CD14-positive monocyte (primary cell): ENCODE results near the gene PIP4K2A. TPM values are rescaled to one million over a fixed set of nuclear protein-coding genes. Genes with fewer than 3 reads are reported as not detected.

Experiments used
- DNase-seq, 3 donors: peaks; one replicate each; pipeline ENCODE4 v3.0.0-alpha.2; 2011 to 2022
- H2AFZ ChIP-seq: 2 replicates; pipeline ENCODE4 v1.6.0; 2012; ENCODE audit warnings: mild to moderate bottlenecking, low read depth, low read length, inconsistent platforms; ENCODE audit not compliant: insufficient read depth, poor library complexity, severe bottlenecking
- H3K27ac ChIP-seq, 2 donors: 1 replicate in 1 of 2; 2 replicates in 1 of 2; pipeline ENCODE4 v1.5.1; 2012 to 2013; ENCODE audit warnings: low read length in 2 of 2, control low read depth in 1 of 2, inconsistent platforms in 1 of 2, low read depth in 1 of 2, mild to moderate bottlenecking in 1 of 2
- H3K27me3 ChIP-seq, 2 donors: one replicate each; pipeline versions ENCODE4 v1.6.0 to v1.6.1; 2011 to 2013; ENCODE audit warnings: low read length in 2 of 2; ENCODE audit not compliant: control insufficient read depth in 2 of 2, insufficient read depth in 2 of 2
- H3K36me3 ChIP-seq, 2 donors: replicated peaks in 1 of 2; 1 replicate in 1 of 2; 2 replicates in 1 of 2; pipeline versions ENCODE4 v1.5.1 to v1.6.1; 2012 to 2013; ENCODE audit warnings: low read length in 2 of 2, control low read depth in 1 of 2, inconsistent platforms in 1 of 2, mild to moderate bottlenecking in 1 of 2; ENCODE audit not compliant: insufficient read depth in 2 of 2, control insufficient read depth in 1 of 2
- H3K4me1 ChIP-seq, 2 donors: 1 replicate in 1 of 2; 2 replicates in 1 of 2; pipeline versions ENCODE4 v1.5.1 to v1.6.1; 2012 to 2013; ENCODE audit warnings: low read length in 2 of 2, control low read depth in 1 of 2, inconsistent platforms in 1 of 2, mild to moderate bottlenecking in 1 of 2, moderate library complexity in 1 of 2; ENCODE audit not compliant: insufficient read depth in 2 of 2, control insufficient read depth in 1 of 2
- H3K4me2 ChIP-seq: replicated peaks from 2 replicates; pipeline ENCODE3; 2012; ENCODE audit warnings: low read length, moderate library complexity, mild to moderate bottlenecking; ENCODE audit not compliant: poor library complexity, severe bottlenecking; ENCODE audit errors: extremely low read depth
- H3K4me3 ChIP-seq, 3 experiments: fragments of 200-600 bp in 1 of 3; sonication (generic) in 1 of 3; replicated peaks in 1 of 3; 1 replicate in 2 of 3; 2 replicates in 1 of 3; pipeline ENCODE4 v1.5.1; 2011 to 2013; ENCODE audit warnings: low read length in 3 of 3, mild to moderate bottlenecking in 3 of 3, control low read depth in 2 of 3, low read depth in 2 of 3, inconsistent platforms in 1 of 3, moderate library complexity in 1 of 3
- H3K79me2 ChIP-seq: 2 replicates; pipeline ENCODE4 v1.6.0; 2012; ENCODE audit warnings: mild to moderate bottlenecking, control low read depth, inconsistent platforms, low read length, moderate library complexity; ENCODE audit not compliant: insufficient read depth
- H3K9ac ChIP-seq: 2 replicates; pipeline ENCODE4 v1.6.0; 2017; ENCODE audit warnings: low read length, mild to moderate bottlenecking; ENCODE audit not compliant: insufficient read depth, poor library complexity, severe bottlenecking
- H3K9me3 ChIP-seq, 2 donors: replicated peaks in 1 of 2; 1 replicate in 1 of 2; 2 replicates in 1 of 2; pipeline versions ENCODE4 v1.5.1 to v1.6.1; 2012 to 2013; ENCODE audit warnings: low read length in 2 of 2, control low read depth in 1 of 2; ENCODE audit not compliant: control insufficient read depth in 1 of 2, insufficient read depth in 1 of 2
- H4K20me1 ChIP-seq: 2 replicates; pipeline ENCODE4 v1.6.0; 2012; ENCODE audit warnings: mild to moderate bottlenecking, low read length, control low read depth, moderate library complexity; ENCODE audit not compliant: insufficient read depth
- H3K27ac Mint-ChIP-seq, 7 donors: one replicate each; pipeline ENCODE4 v1.8.0; 2020; ENCODE audit warnings: mild to moderate bottlenecking in 7 of 7, mixed read lengths in 7 of 7, moderate library complexity in 6 of 7, inconsistent platforms in 2 of 7
- H3K27me3 Mint-ChIP-seq, 3 donors: one replicate each; pipeline ENCODE4 v1.8.0; 2021 to 2022; ENCODE audit warnings: low read depth in 3 of 3, mild to moderate bottlenecking in 3 of 3, mixed read lengths in 3 of 3, moderate library complexity in 3 of 3, inconsistent platforms in 1 of 3
- H3K36me3 Mint-ChIP-seq, 2 donors: one replicate each; pipeline ENCODE4 v1.8.0; 2020; ENCODE audit warnings: mixed read lengths in 2 of 2, inconsistent platforms in 1 of 2, mild to moderate bottlenecking in 1 of 2
- H3K4me1 Mint-ChIP-seq: one replicate; pipeline ENCODE4 v1.8.0; 2020; ENCODE audit warnings: mild to moderate bottlenecking, mixed read lengths
- H3K4me3 Mint-ChIP-seq, 2 donors: one replicate each; pipeline ENCODE4 v1.8.0; 2020; ENCODE audit warnings: mild to moderate bottlenecking in 2 of 2, mixed read lengths in 2 of 2, moderate library complexity in 1 of 2
- H3K9me3 Mint-ChIP-seq, 7 donors: one replicate each; pipeline ENCODE4 v1.8.0; 2020 to 2022; ENCODE audit warnings: mixed read lengths in 7 of 7, mild to moderate bottlenecking in 6 of 7, moderate library complexity in 6 of 7, inconsistent platforms in 2 of 7
- CTCF ChIP-seq: fragments of 200-600 bp; IDR thresholded peaks from one replicate; pipeline ENCODE4 v1.8.0; 2022; ENCODE audit warnings: antibody characterized with exemption, mild to moderate bottlenecking
- WGBS: methylation state at CpG from one replicate; pipeline ENCODE4 v1.1.5; 2013; ENCODE audit warnings: missing lambda C conversion rate; ENCODE audit not compliant: insufficient coverage; 5-methylcytosine and 5-hydroxymethylcytosine counted together
- intact Hi-C, 2 donors: fragments of 100-400 bp; cut with micrococcal nuclease; formaldehyde crosslinking; loops; one replicate each; pipeline versions ENCODE4 v1.15.0 to v1.15.1; 2023
- polyA plus RNA-seq, 3 donors: library from polyadenylated mRNA; depleted of rRNA in 1 of 3; unstranded in 2 of 3; stranded (reverse) in 1 of 3; fragments of 300-500 nt in 2 of 3; fragments of >200 nt in 1 of 3; fragmentation: Illumina TruSeq in 2 of 3; gene quantifications; 1 replicate in 2 of 3; 2 replicates in 1 of 3; pipeline ENCODE4 v1.2.3, GENCODE V29; 2012 to 2021

The PIP4K2A gene
- polyA plus RNA-seq, 3 donors = 9.7 to 33.7 (median 16.6) TPM

- H3K9me3 ChIP-seq = peaks cover 6 to 11% of the 10 kb centered on the region in 2 donors
- peak overlapping the region; percentile 91 for H3K4me2 ChIP-seq
- peaks cover 13 to 20% of the 10 kb centered on the region in 2 donors for H3K36me3 Mint-ChIP-seq
- H3K27ac ChIP-seq = no peak overlapping the region
- H3K27me3 Mint-ChIP-seq = peaks cover 0 to 2% (median under 1%) of the 10 kb centered on the region in 3 donors
- no peaks in the 10 kb centered on the region for H3K27me3 ChIP-seq
- H3K9me3 Mint-ChIP-seq = peaks cover 8 to 14% (median 10%) of the 10 kb centered on the region in 7 donors
- peak overlapping the region; percentile 42 to 70 for H3K4me3 Mint-ChIP-seq
- peak overlapping the region in 6 of 7 donors; percentile 33 to 86 (median 71) for H3K27ac Mint-ChIP-seq
- peak overlapping the region in 1 of 3 experiments; percentile 11 for H3K4me3 ChIP-seq
- no peak overlapping the region for H2AFZ ChIP-seq
- H3K4me1 ChIP-seq = peaks cover 33 to 56% of the 10 kb centered on the region in 2 donors
- peak; percentile 44 to 46 (median 46) for DNase-seq
- no peak overlapping the region for H3K9ac ChIP-seq
- TF ChIP-seq CTCF = no peak
- H3K36me3 ChIP-seq = no peaks in the 10 kb centered on the region
- WGBS = 37% methylated on average over 4 of the region's 10 CpGs
- H4K20me1 ChIP-seq = peaks cover 79% of the 10 kb centered on the region
- H3K4me1 Mint-ChIP-seq = peaks cover 67% of the 10 kb centered on the region
- intact Hi-C loops = loop anchor here (5.0 to 10.0 kb wide), 2 partner anchors 103 to 105 kb away; no protein-coding TSS in a partner anchor
- peaks cover 89% of the 10 kb centered on the region for H3K79me2 ChIP-seq
Observed at GRCh38 chr10:22710139-22710745, 4.1 kb downstream of the PIP4K2A start.

- no peaks in the 10 kb centered on the region for H3K27me3 ChIP-seq
- no peak overlapping the region for H3K4me3 ChIP-seq
- H3K4me1 ChIP-seq = peaks cover 42 to 63% of the 10 kb centered on the region in 2 donors
- Mint-ChIP-seq H3K27ac (no peak overlapping the region), H3K9me3 (peaks cover 10 to 16% (median 11%) of the 10 kb centered on the region in 7 donors), H3K27me3 (peaks cover 0 to 4% (median under 1%) of the 10 kb centered on the region in 3 donors), H3K4me3 (no peak overlapping the region), H3K36me3 (peaks cover 18 to 23% of the 10 kb centered on the region in 2 donors), H3K4me1 (peaks cover 77% of the 10 kb centered on the region)
- H4K20me1 ChIP-seq = peaks cover 92% of the 10 kb centered on the region
- intact Hi-C loops = no loop called here
- H3K4me2 ChIP-seq = no peak overlapping the region
- TF ChIP-seq CTCF = no peak
- no peak overlapping the region for H3K9ac ChIP-seq
- H3K27ac ChIP-seq = no peak overlapping the region
- no peak for DNase-seq
- H3K36me3 ChIP-seq = no peaks in the 10 kb centered on the region
- H2AFZ ChIP-seq = no peak overlapping the region
- WGBS = no CpG with 5 or more reads among the region's 1 CpG
- peaks cover 100% of the 10 kb centered on the region for H3K79me2 ChIP-seq
- peaks cover 6 to 11% of the 10 kb centered on the region in 2 donors for H3K9me3 ChIP-seq
Observed at GRCh38 chr10:22708772-22709171, 5.6 kb downstream of the PIP4K2A start.
